Measurements from ENCODE around the gene IGFBP5. TPM values are rescaled to one million over a fixed set of nuclear protein-coding genes. Genes with fewer than 3 reads are reported as not detected.

IGFBP5 gene
- total and polyA plus RNA-seq, 2 of the 8 experiments (the other 6 are each of a cell fraction or from before 2014, with no cell fraction given): 2.2 to 2.5 TPM

GRCh38 chr2:216637472-216637871 is 57.9 kb downstream of the IGFBP5 start:
- peaks cover 15 to 77% of the 10 kb centered on the region in 2 experiments for H3K79me2 ChIP-seq (ENCODE audit: control insufficient read depth in 1 of 2, insufficient read depth in 2 of 2, low read length in 2 of 2)
- FAIRE-seq: no peak
- no peak for TF ChIP-seq BRCA1 (IDR thresholded peaks at IDR 0.05; ENCODE audit: low read depth, low read length)
- no peak for TF ChIP-seq POLR2A (IDR thresholded peaks at IDR 0.05; ENCODE audit: control extremely low read depth in 1 of 2, low read depth in 2 of 2, low read length in 2 of 2)
- no peak for TF ChIP-seq CREB1 (IDR thresholded peaks at IDR 0.05)
- TF ChIP-seq EGR1 (IDR thresholded peaks at IDR 0.05; ENCODE audit: borderline replicate concordance, low read depth, low read length): no peak
- TF ChIP-seq CTBP2 (IDR thresholded peaks at IDR 0.05; ENCODE audit: borderline replicate concordance, insufficient read depth, insufficient read length, low read length): no peak
- no peak for TF ChIP-seq CHD2 (IDR thresholded peaks at IDR 0.05; ENCODE audit: low read length)
- TF ChIP-seq USF2 (IDR thresholded peaks at IDR 0.05; ENCODE audit: low read length): no peak
- TF ChIP-seq JUND (IDR thresholded peaks at IDR 0.05; ENCODE audit: low read length): no peak
- no peak for TF ChIP-seq POLR2AphosphoS5 (IDR thresholded peaks at IDR 0.05; ENCODE audit: low read depth, low read length)
- TF ChIP-seq EP300 (IDR thresholded peaks at IDR 0.05; ENCODE audit: borderline replicate concordance in 1 of 2, low read depth in 2 of 2, low read length in 2 of 2): no peak
- TF ChIP-seq RAD21 (IDR thresholded peaks at IDR 0.05 in 1 of 2, conservative IDR thresholded peaks at IDR 0.05 in 1 of 2; ENCODE audit: low read depth in 2 of 2, low read length in 2 of 2): no peak
- TF ChIP-seq FOSL1 (IDR thresholded peaks at IDR 0.05; ENCODE audit: insufficient read depth, low read depth, low read length): no peak

More at GRCh38 chr2:216637472-216637871, 57.9 kb downstream of the IGFBP5 start:
- Histone ChIP-seq H3K9ac (replicated peaks in 1 of 4; ENCODE audit: extremely low read depth in 1 of 4, low read depth in 3 of 4, low read length in 3 of 4) (no peak overlapping the region), H3K36me3 (ENCODE audit: control insufficient read depth in 2 of 4, insufficient read depth in 4 of 4, low read length in 3 of 4) (peaks cover 4 to 22% (median 12%) of the 10 kb centered on the region in 4 experiments; a peak in 7 of 8 replicates), H3K23ac (ENCODE audit: insufficient read length) (no peak overlapping the region), H2BK15ac (ENCODE audit: low read length) (peak overlapping the region; percentile 72; the same call in 1 of the 2 replicates), H4K8ac (ENCODE audit: extremely low read depth, insufficient read depth, low read length) (no peak overlapping the region), H3K27me3 (replicated peaks in 1 of 4; ENCODE audit: control insufficient read depth in 3 of 4, extremely low read depth in 1 of 4, insufficient read depth in 3 of 4, low read length in 3 of 4) (peaks cover 0 to under 1% (median 0%) of the 10 kb centered on the region in 4 experiments; a peak in 1 of 7 replicates), H3K27ac (ENCODE audit: low read depth, low read length) (no peak overlapping the region), H4K5ac (ENCODE audit: insufficient read length, low read depth, low read length) (no peak overlapping the region), H2AFZ (ENCODE audit: low read length) (no peak overlapping the region), H2BK120ac (replicated peaks; ENCODE audit: low read depth, low read length) (peak overlapping the region; percentile 28), H3K9me3 (ENCODE audit: insufficient read depth in 2 of 2, low read depth in 1 of 2, low read length in 1 of 2) (no peaks in the 10 kb centered on the region), H3K56ac (replicated peaks; ENCODE audit: insufficient read length, low read depth, low read length) (peak overlapping the region; percentile 32), H3K14ac (ENCODE audit: insufficient read length) (no peak overlapping the region), H3K4me1 (replicated peaks in 1 of 4; ENCODE audit: control insufficient read depth in 3 of 4, insufficient read depth in 4 of 4, low read length in 3 of 4) (peaks cover 6 to 19% (median 14%) of the 10 kb centered on the region in 4 experiments), H3K79me1 (ENCODE audit: low read depth, low read length) (peaks cover 11% of the 10 kb centered on the region), H2BK12ac (ENCODE audit: low read depth, low read length) (0 out of 2 replicates have a peak overlapping the region, but pooled peaks have one; percentile 95), H2BK5ac (ENCODE audit: low read depth, low read length) (peak overlapping the region; percentile 85; the same call in 1 of the 2 replicates), H3K23me2 (ENCODE audit: low read depth, low read length) (peaks cover 31% of the 10 kb centered on the region), H4K91ac (replicated peaks; ENCODE audit: insufficient read length, low read length) (peak overlapping the region; percentile 67), H3K4ac (replicated peaks; ENCODE audit: insufficient read length, low read depth, low read length) (peak overlapping the region; percentile 95), H3K4me3 (ENCODE audit: extremely low read depth in 1 of 4, insufficient read depth in 2 of 4, low read depth in 3 of 4, low read length in 4 of 4) (peak overlapping the region in 1 of 4 experiments; percentile 17; a peak in 3 of 8 replicates), H2BK20ac (ENCODE audit: low read length) (peak overlapping the region; percentile 61; the same call in 1 of the 2 replicates), H3K4me2 (ENCODE audit: insufficient read depth in 1 of 2, low read depth in 2 of 2, low read length in 2 of 2) (peak overlapping the region; percentile 56 to 95; a peak in 3 of 4 replicates), H2AK5ac (ENCODE audit: low read depth, low read length) (peak overlapping the region; percentile 89; the same call in 1 of the 2 replicates), H4K20me1 (replicated peaks in 1 of 2; ENCODE audit: control insufficient read depth in 1 of 2, insufficient read depth in 2 of 2, low read length in 2 of 2) (peaks cover 5 to 6% of the 10 kb centered on the region in 2 experiments), H3K18ac (ENCODE audit: extremely low read depth, low read length) (peak overlapping the region; percentile 76; the same call in 1 of the 2 replicates)
- ChIA-PET CTCF (ENCODE audit: partially characterized antibody) (interaction anchor here (1.0 to 20.6 kb wide), 4 partner anchors 25 to 415 kb away, joined by 3 to 251 read pairs (median 4); no protein-coding TSS in a partner anchor), POLR2A (ENCODE audit: partially characterized antibody) (interaction anchor here (0.7 to 2.4 kb wide), 6 partner anchors 9 to 41 kb away, joined by 3 to 7 read pairs (median 3); no protein-coding TSS in a partner anchor)
- 88% methylated on average over 3 of the region's 3 CpGs; no CpG with 5 or more reads in 1 of the 2 experiments for WGBS, 2 experiments (ENCODE audit: extremely low coverage in 1 of 2, insufficient coverage in 1 of 2, insufficient read length in 1 of 2, insufficient replicate concordance in 2 of 2, low coverage in 1 of 2, low lambda C conversion rate in 2 of 2, missing lambda C conversion rate in 1 of 2)
- DNase-seq (ENCODE audit: low read depth in 1 of 2, low spot score in 2 of 2): no peak

All from H1 (cell line).